ENCODE results near the gene SYNJ2.

Gene SYNJ2

GRCh38 chr6:158015188-158015506 is 33.5 kb downstream of the SYNJ2 start:
- DNase-seq, result no peak

GRCh38 chr6:158016571-158017383 is 35.1 kb downstream of the SYNJ2 start:
- DNase-seq, result no peak

GRCh38 chr6:158017621-158018040 is 36.0 kb downstream of the SYNJ2 start:
- no peak for DNase-seq

GRCh38 chr6:158018041-158018771 is 36.5 kb downstream of the SYNJ2 start:
- no peak for DNase-seq

- no peak for DNase-seq
Measured at GRCh38 chr6:158018851-158019361, 37.2 kb downstream of the SYNJ2 start.

GRCh38 chr6:158019416-158019815 is 37.8 kb downstream of the SYNJ2 start:
- DNase-seq, result no peak

- DNase-seq, result no peak
Measured at GRCh38 chr6:158020272-158020711, 38.6 kb downstream of the SYNJ2 start.

GRCh38 chr6:158020811-158021210 is 39.1 kb downstream of the SYNJ2 start:
- DNase-seq, result no peak

GRCh38 chr6:158021376-158021775 is 39.7 kb downstream of the SYNJ2 start:
- DNase-seq, result no peak

GRCh38 chr6:158021814-158022748 is 40.4 kb downstream of the SYNJ2 start:
- DNase-seq, result no peak

GRCh38 chr6:158022749-158023596 is 41.3 kb downstream of the SYNJ2 start:
- DNase-seq, result no peak

- no peak for DNase-seq
Measured at GRCh38 chr6:158023597-158023939, 41.9 kb downstream of the SYNJ2 start.

- no peak for DNase-seq
Measured at GRCh38 chr6:158024566-158025297, 43.1 kb downstream of the SYNJ2 start.

GRCh38 chr6:158026054-158026900 is 44.6 kb downstream of the SYNJ2 start:
- DNase-seq, result peak; percentile 71

- no peak for DNase-seq
Measured at GRCh38 chr6:158026901-158027589, 45.4 kb downstream of the SYNJ2 start.

- DNase-seq, result no peak
Measured at GRCh38 chr6:158027590-158028285, 46.1 kb downstream of the SYNJ2 start.

- no peak for DNase-seq
Measured at GRCh38 chr6:158028421-158028820, 46.8 kb downstream of the SYNJ2 start.

- DNase-seq, result no peak
Measured at GRCh38 chr6:158028876-158029275, 47.2 kb downstream of the SYNJ2 start.

- no peak for DNase-seq
Measured at GRCh38 chr6:158029668-158030230, 48.1 kb downstream of the SYNJ2 start.

Measured in stimulated activated CD4-positive, alpha-beta T cell treated with anti-CD3 and anti-CD28 coated beads, Interleukin-12 subunit alpha, Interleukin-12 subunit beta, amount 100 ng/mL, for 4 hours (primary cell).